MM.1S (cell line): ENCODE results near the gene ANKLE2.

Experiments used
- DNase-seq: peaks from one replicate; pipeline ENCODE4 v3.0.0-alpha.2; 2015
- H2AFZ ChIP-seq: fragments of 300-600 bp; sonication (generic); 2 replicates; pipeline ENCODE4 v1.6.0; 2016; ENCODE audit warnings: antibody characterized with exemption, low read length
- H3F3A ChIP-seq: fragments of 300-600 bp; sonication (generic); 2 replicates; pipeline ENCODE4 v1.6.1; 2016; ENCODE audit warnings: mild to moderate bottlenecking, antibody characterized with exemption, low read length, moderate library complexity, mixed read lengths; ENCODE audit not compliant: insufficient read depth
- H3K27ac ChIP-seq: fragments of 300-600 bp; sonication (generic); 2 replicates; pipeline ENCODE4 v1.5.1; 2016; ENCODE audit warnings: mild to moderate bottlenecking, low read length
- H3K27me3 ChIP-seq: fragments of 300-600 bp; sonication (generic); replicated peaks from 2 replicates; pipeline ENCODE4 v1.6.0; 2016; ENCODE audit warnings: low read length; ENCODE audit not compliant: insufficient read depth
- H3K36me3 ChIP-seq: fragments of 300-600 bp; sonication (generic); replicated peaks from 2 replicates; pipeline ENCODE4 v1.6.1; 2016; ENCODE audit warnings: mild to moderate bottlenecking, low read length, mixed read lengths; ENCODE audit not compliant: insufficient read depth
- H3K4me1 ChIP-seq: fragments of 300-600 bp; sonication (generic); 2 replicates; pipeline ENCODE4 v1.6.1; 2016; ENCODE audit warnings: low read length, mixed read lengths
- H3K4me2 ChIP-seq: fragments of 300-600 bp; sonication (generic); 2 replicates; pipeline ENCODE4 v1.6.0; 2016; ENCODE audit warnings: low read depth, low read length
- H3K4me3 ChIP-seq: fragments of 300-600 bp; sonication (generic); 2 replicates; pipeline ENCODE4 v1.5.1; 2016; ENCODE audit warnings: low read length, mixed read lengths
- H3K79me2 ChIP-seq: fragments of 300-600 bp; sonication (generic); 2 replicates; pipeline ENCODE4 v1.6.1; 2016; ENCODE audit warnings: mixed run types, low read length, mixed read lengths
- H3K9ac ChIP-seq: fragments of 300-600 bp; sonication (generic); 2 replicates; pipeline ENCODE4 v1.6.1; 2016; ENCODE audit warnings: low read length, mixed read lengths
- H3K9me2 ChIP-seq: fragments of 300-600 bp; sonication (generic); replicated peaks from 2 replicates; pipeline ENCODE4 v1.6.1; 2016; ENCODE audit warnings: mild to moderate bottlenecking, low read length, mixed read lengths; ENCODE audit not compliant: insufficient read depth
- H3K9me3 ChIP-seq: fragments of 300-600 bp; sonication (generic); replicated peaks from 2 replicates; pipeline ENCODE4 v1.6.1; 2016; ENCODE audit warnings: mild to moderate bottlenecking, low read length, mixed read lengths; ENCODE audit not compliant: insufficient read depth
- H4K20me1 ChIP-seq: fragments of 300-600 bp; sonication (generic); 2 replicates; pipeline ENCODE4 v1.6.1; 2016; ENCODE audit warnings: mild to moderate bottlenecking, low read length, moderate library complexity, mixed read lengths; ENCODE audit not compliant: insufficient read depth
- EZH2 ChIP-seq: fragments of 300-600 bp; sonication (generic); optimal IDR thresholded peaks from 2 replicates; pipeline ENCODE3; 2017; ENCODE audit warnings: low read depth, mild to moderate bottlenecking, antibody characterized with exemption, low read length, mixed read lengths
- EZH2phosphoT487 ChIP-seq: fragments of 300-600 bp; sonication (generic); IDR thresholded peaks from 2 replicates; pipeline ENCODE4 v1.6.1; 2018; ENCODE audit warnings: antibody characterized with exemption, low read length
- TF ChIP-seq, protein P1 (sequence below): fragments of 300-600 bp; sonication (generic); IDR thresholded peaks from 2 replicates; pipeline ENCODE4 v1.5.1; 2016; ENCODE audit warnings: antibody characterized with exemption, low read length, mixed read lengths

ANKLE2 gene

DNA sequence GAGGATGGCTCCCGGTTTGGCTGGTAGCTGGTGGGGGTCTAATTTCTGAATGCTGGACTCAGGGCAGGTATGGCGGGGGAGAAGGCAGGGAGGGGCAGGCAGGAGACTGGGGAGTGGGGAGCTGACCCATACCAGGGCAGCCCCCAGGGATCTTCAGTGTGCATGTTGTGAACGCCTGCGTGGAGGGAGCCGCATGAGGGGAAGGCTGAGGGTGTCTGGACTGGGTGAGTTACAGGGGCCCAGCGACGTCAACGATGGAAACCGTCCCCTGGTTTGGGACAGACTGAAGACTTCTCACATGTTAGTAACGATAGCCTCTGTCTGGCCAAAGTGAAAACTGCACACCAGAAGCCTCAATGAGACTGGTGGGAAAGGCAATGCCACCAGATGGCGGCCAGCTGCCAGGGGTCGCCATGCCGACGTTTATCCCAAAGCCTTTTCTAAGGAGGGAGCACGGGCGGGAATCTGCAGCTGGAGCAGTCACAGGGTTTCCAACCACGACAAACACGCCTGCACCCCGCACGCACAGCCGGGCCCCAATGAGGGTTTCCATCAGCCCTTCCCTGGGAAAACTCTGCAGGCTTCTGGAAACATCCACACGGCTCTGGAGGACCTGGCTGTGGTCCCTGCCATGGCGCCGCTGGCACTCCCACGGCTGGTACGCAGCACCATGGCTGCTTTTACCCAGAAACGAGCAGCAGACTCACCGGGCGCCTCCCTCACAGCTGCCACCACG lies 37.0 kb downstream of the ANKLE2 start:
- no peak overlapping the region for H3K27ac ChIP-seq
- no peaks in the 10 kb centered on the region for H3K79me2 ChIP-seq
- no peaks in the 10 kb centered on the region for H3K9me2 ChIP-seq
- H3K27me3 ChIP-seq = no peaks in the 10 kb centered on the region
- no peak overlapping the region for H3K9ac ChIP-seq
- H3K36me3 ChIP-seq = no peaks in the 10 kb centered on the region; the same call in none of the 2 replicates
- no peak overlapping the region for H3K4me3 ChIP-seq
- no peaks in the 10 kb centered on the region for H4K20me1 ChIP-seq
- H3K4me1 ChIP-seq = no peaks in the 10 kb centered on the region
- no peaks in the 10 kb centered on the region for H3K9me3 ChIP-seq
- no peak for DNase-seq
- H2AFZ ChIP-seq = no peak overlapping the region
- TF ChIP-seq, protein P1, sequence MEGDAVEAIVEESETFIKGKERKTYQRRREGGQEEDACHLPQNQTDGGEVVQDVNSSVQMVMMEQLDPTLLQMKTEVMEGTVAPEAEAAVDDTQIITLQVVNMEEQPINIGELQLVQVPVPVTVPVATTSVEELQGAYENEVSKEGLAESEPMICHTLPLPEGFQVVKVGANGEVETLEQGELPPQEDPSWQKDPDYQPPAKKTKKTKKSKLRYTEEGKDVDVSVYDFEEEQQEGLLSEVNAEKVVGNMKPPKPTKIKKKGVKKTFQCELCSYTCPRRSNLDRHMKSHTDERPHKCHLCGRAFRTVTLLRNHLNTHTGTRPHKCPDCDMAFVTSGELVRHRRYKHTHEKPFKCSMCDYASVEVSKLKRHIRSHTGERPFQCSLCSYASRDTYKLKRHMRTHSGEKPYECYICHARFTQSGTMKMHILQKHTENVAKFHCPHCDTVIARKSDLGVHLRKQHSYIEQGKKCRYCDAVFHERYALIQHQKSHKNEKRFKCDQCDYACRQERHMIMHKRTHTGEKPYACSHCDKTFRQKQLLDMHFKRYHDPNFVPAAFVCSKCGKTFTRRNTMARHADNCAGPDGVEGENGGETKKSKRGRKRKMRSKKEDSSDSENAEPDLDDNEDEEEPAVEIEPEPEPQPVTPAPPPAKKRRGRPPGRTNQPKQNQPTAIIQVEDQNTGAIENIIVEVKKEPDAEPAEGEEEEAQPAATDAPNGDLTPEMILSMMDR = no peak
- no peak for TF ChIP-seq EZH2phosphoT487
- no peak for TF ChIP-seq EZH2
- H3K4me2 ChIP-seq = no peak overlapping the region
- H3F3A ChIP-seq = no peaks in the 10 kb centered on the region

DNA sequence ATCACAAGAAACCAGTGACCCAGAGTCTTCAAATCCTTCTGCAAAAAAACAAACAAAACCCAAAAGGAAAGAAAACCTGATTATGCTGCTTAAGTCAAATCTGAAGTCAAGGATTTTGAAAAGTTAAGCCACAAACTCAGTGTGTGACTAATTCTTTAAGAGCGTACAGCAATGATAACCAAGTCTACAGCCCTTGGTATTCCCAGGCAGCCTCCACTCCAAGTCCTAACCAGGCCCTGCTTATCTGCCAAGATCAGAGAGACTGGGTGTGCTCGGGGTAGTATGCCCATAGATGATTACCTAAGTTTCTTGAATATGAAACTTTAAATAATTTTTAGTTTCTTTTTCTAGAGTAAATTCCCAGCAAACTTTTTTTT lies 37.9 kb downstream of the ANKLE2 start:
- no peaks in the 10 kb centered on the region for H3K27me3 ChIP-seq
- DNase-seq = no peak
- no peaks in the 10 kb centered on the region for H3K9me2 ChIP-seq
- H3K4me2 ChIP-seq = no peak overlapping the region
- H2AFZ ChIP-seq = no peak overlapping the region
- H3F3A ChIP-seq = no peaks in the 10 kb centered on the region
- H3K4me1 ChIP-seq = no peaks in the 10 kb centered on the region
- H4K20me1 ChIP-seq = no peaks in the 10 kb centered on the region
- no peak overlapping the region for H3K27ac ChIP-seq
- no peaks in the 10 kb centered on the region for H3K79me2 ChIP-seq
- H3K36me3 ChIP-seq = no peaks in the 10 kb centered on the region; the same call in none of the 2 replicates
- no peaks in the 10 kb centered on the region for H3K9me3 ChIP-seq
- TF ChIP-seq EZH2phosphoT487 (no peak), EZH2 (no peak)
- TF ChIP-seq, protein P1 = no peak
- no peak overlapping the region for H3K9ac ChIP-seq
- H3K4me3 ChIP-seq = no peak overlapping the region

DNA sequence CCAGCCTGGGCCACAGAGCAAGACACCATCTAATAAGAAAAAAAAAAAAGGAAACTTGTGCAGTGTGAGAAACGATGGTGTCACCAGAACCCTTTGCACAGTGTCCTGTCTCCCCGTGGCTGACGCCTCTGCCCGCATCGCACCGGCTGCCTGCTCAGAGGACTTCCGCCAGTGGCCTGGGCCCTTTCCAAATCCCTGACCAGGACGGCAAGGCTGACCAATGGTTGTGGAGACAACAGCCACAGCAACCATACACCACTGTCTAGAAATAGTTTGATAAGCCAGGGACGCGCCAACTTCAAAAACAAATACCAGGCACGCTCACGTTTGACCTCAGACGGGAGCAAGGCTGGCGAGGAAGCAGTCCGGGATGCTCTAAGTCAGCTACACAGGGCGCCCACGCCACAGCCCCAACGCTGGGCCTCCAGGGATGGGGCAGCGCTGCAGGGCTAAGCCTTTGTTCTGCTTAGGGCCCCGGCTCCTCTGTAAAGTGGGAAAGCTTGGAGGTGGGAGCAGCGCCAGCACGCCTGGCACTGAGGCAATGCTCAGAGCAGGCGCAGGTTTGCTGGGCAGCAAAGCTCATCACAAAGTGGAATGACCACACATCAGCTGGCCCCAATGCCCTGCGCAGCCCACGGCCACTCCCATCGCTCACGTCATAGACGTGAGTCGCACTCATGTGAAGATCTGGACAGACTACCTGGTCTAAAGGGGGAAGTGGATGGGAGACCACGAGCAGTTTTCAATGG lies 38.4 kb downstream of the ANKLE2 start:
- H2AFZ ChIP-seq = no peak overlapping the region
- no peak for DNase-seq
- TF ChIP-seq, protein P1 = no peak
- TF ChIP-seq EZH2 (no peak), EZH2phosphoT487 (no peak)
- no peak overlapping the region for H3K4me2 ChIP-seq
- H3K4me3 ChIP-seq = no peak overlapping the region
- no peaks in the 10 kb centered on the region for H4K20me1 ChIP-seq
- no peak overlapping the region for H3K27ac ChIP-seq
- no peaks in the 10 kb centered on the region for H3F3A ChIP-seq
- H3K9me2 ChIP-seq = no peaks in the 10 kb centered on the region
- no peak overlapping the region for H3K9ac ChIP-seq
- H3K79me2 ChIP-seq = no peaks in the 10 kb centered on the region
- H3K4me1 ChIP-seq = no peaks in the 10 kb centered on the region
- no peaks in the 10 kb centered on the region; the same call in none of the 2 replicates for H3K36me3 ChIP-seq
- H3K9me3 ChIP-seq = no peaks in the 10 kb centered on the region
- H3K27me3 ChIP-seq = no peaks in the 10 kb centered on the region
